Hepatocyte (in vitro differentiated cells): ENCODE data around the gene DUOX1.

Experiments used
- CTCF ChIP-seq: fragments of 200-600 bp; sonication (generic); IDR thresholded peaks from 2 replicates; pipeline ENCODE4 v1.5.1; 2016; ENCODE audit warnings: antibody characterized with exemption, mild to moderate bottlenecking; ENCODE audit not compliant: poor library complexity
- EZH2 ChIP-seq: fragments of 200-600 bp; sonication (generic); IDR thresholded peaks from 2 replicates; pipeline ENCODE4 v1.6.1; 2016; ENCODE audit warnings: antibody characterized with exemption, mild to moderate bottlenecking, borderline replicate concordance
- EZH2phosphoT487 ChIP-seq: fragments of 200-600 bp; sonication (generic); IDR thresholded peaks from one replicate; pipeline ENCODE4 v1.6.1; 2018; ENCODE audit warnings: antibody characterized with exemption, mild to moderate bottlenecking, low read depth, moderate library complexity; ENCODE audit not compliant: unreplicated experiment, severe bottlenecking

- no peak for TF ChIP-seq CTCF
- TF ChIP-seq EZH2phosphoT487, result no peak
- no peak for TF ChIP-seq EZH2
Observed at GRCh38 chr15:45114751-45115085, 15.1 kb upstream of the DUOX1 start.
